Cardiac muscle cell (in vitro differentiated cells and primary cell): Measurements from ENCODE around the gene CHRNB4. TPM values are rescaled to one million over a fixed set of nuclear protein-coding genes. Genes with fewer than 3 reads are reported as not detected.

Source experiments
- DNase-seq, 2 donors: peaks; one replicate each; pipeline versions ENCODE4 v3.0.0 to v3.0.0-alpha.2; 2010 to 2017; ENCODE audit warnings: low read depth in 1 of 2, low spot score in 1 of 2
- H3K27ac ChIP-seq: fragments of 200-600 bp; sonication (generic); 2 replicates; pipeline ENCODE4 v1.5.1; 2016
- H3K27me3 ChIP-seq: fragments of 200-600 bp; sonication (generic); 2 replicates; pipeline ENCODE4 v1.6.0; 2016; ENCODE audit warnings: control low read depth
- H3K36me3 ChIP-seq: fragments of 200-600 bp; sonication (generic); 2 replicates; pipeline ENCODE4 v1.5.1; 2016; ENCODE audit warnings: control low read depth
- H3K4me1 ChIP-seq: fragments of 200-600 bp; sonication (generic); 2 replicates; pipeline ENCODE4 v1.8.1; 2017; ENCODE audit warnings: low read depth, mild to moderate bottlenecking, mixed run types
- H3K4me3 ChIP-seq: fragments of 200-600 bp; sonication (generic); 2 replicates; pipeline ENCODE4 v1.5.1; 2016; ENCODE audit warnings: mild to moderate bottlenecking
- H3K9me3 ChIP-seq: fragments of 200-600 bp; sonication (generic); 2 replicates; pipeline ENCODE4 v1.5.1; 2017; ENCODE audit warnings: low read depth, mild to moderate bottlenecking, control low read depth
- CTCF ChIP-seq: IDR thresholded peaks from 2 replicates; pipeline ENCODE4 v1.5.1; 2012; ENCODE audit warnings: low read depth, mild to moderate bottlenecking, low read length
- polyA plus RNA-seq: library from polyadenylated mRNA; unstranded; fragments of >200 nt; fragmentation: Nextera tagmentation; extraction: Ambion mirVana; gene quantifications from 2 replicates; pipeline ENCODE4 v1.2.1, GENCODE V29; 2016
- total RNA-seq: library from RNA; depleted of rRNA; stranded (reverse); fragments of >200 nt; gene quantifications from 2 replicates; pipeline ENCODE4 v1.2.3, GENCODE V29; 2016

The CHRNB4 gene
- total and polyA plus RNA-seq, 2 experiments from 2014 or later, result 0.57 TPM; not detected in 1

- TF ChIP-seq CTCF, result no peak
- peaks cover 5% of the 10 kb centered on the region for H3K4me1 ChIP-seq
Observed at GRCh38 chr15:78635346-78635745, 5.7 kb downstream of the CHRNB4 start.

GRCh38 chr15:78634210-78635145, 6.5 kb downstream of the CHRNB4 start:
- H3K27ac ChIP-seq, result no peak overlapping the region
- no peak for TF ChIP-seq CTCF
- H3K27me3 ChIP-seq, result no peaks in the 10 kb centered on the region

More at GRCh38 chr15:78635346-78635745, 5.7 kb downstream of the CHRNB4 start:
- Histone ChIP-seq H3K27ac (no peak overlapping the region), H3K27me3 (no peaks in the 10 kb centered on the region), H3K4me3 (no peak overlapping the region), H3K36me3 (no peaks in the 10 kb centered on the region), H3K9me3 (no peaks in the 10 kb centered on the region)
- no peak for DNase-seq

GRCh38 chr15:78633348-78633747, 7.7 kb downstream of the CHRNB4 start:
- no peak for TF ChIP-seq CTCF
- Histone ChIP-seq H3K9me3 (no peaks in the 10 kb centered on the region), H3K4me3 (no peak overlapping the region), H3K36me3 (no peaks in the 10 kb centered on the region), H3K4me1 (no peaks in the 10 kb centered on the region), H3K27ac (no peak overlapping the region), H3K27me3 (no peaks in the 10 kb centered on the region)
- DNase-seq, result no peak

More at GRCh38 chr15:78634210-78635145, 6.5 kb downstream of the CHRNB4 start:
- Histone ChIP-seq H3K9me3 (no peaks in the 10 kb centered on the region), H3K4me1 (peaks cover 5% of the 10 kb centered on the region), H3K36me3 (no peaks in the 10 kb centered on the region), H3K4me3 (no peak overlapping the region)
- no peak for DNase-seq

GRCh38 chr15:78630886-78631633, 9.9 kb downstream of the CHRNB4 start:
- Histone ChIP-seq H3K27me3 (no peaks in the 10 kb centered on the region), H3K9me3 (no peaks in the 10 kb centered on the region), H3K36me3 (no peaks in the 10 kb centered on the region), H3K4me1 (no peaks in the 10 kb centered on the region), H3K4me3 (no peak overlapping the region), H3K27ac (no peak overlapping the region)
- TF ChIP-seq CTCF, result no peak
- DNase-seq, result no peak

- H3K36me3 ChIP-seq, result no peaks in the 10 kb centered on the region
- no peaks in the 10 kb centered on the region for H3K27me3 ChIP-seq
- no peak overlapping the region for H3K27ac ChIP-seq
- DNase-seq, result no peak
- TF ChIP-seq CTCF, result no peak
- H3K9me3 ChIP-seq, result no peaks in the 10 kb centered on the region
- H3K4me3 ChIP-seq, result no peak overlapping the region
- no peaks in the 10 kb centered on the region for H3K4me1 ChIP-seq
Observed at GRCh38 chr15:78629716-78630065, 11.3 kb downstream of the CHRNB4 start.
